Lower lobe of right lung (tissue), 2 donors: ENCODE data around the gene RGS10. TPM values are rescaled to one million over a fixed set of nuclear protein-coding genes. Genes with fewer than 3 reads are reported as not detected.
A peak's percentile ranks its signal among the peaks of the same experiment; 100 is the strongest.
"Not testable (repeated sequence)": the region's sequence is repeated elsewhere in the genome, so short reads cannot be mapped to it uniquely, and the experiment has no call there.

ENCODE experiments used
- ATAC-seq, 2 donors: fragments of 200-7000 bp; cut with Tn5 transposase; one replicate each; pipeline ENCODE4 v1.9.1; 2020 to 2022; ENCODE audit warnings: mild to moderate bottlenecking in 2 of 2, moderate library complexity in 2 of 2
- DNase-seq: peaks from one replicate; pipeline ENCODE4 v3.0.0-alpha.2; 2020
- H3K27ac ChIP-seq: fragments of 200-600 bp; one replicate; pipeline ENCODE4 v1.8.0; 2022
- H3K27me3 ChIP-seq: fragments of 200-600 bp; one replicate; pipeline ENCODE4 v1.8.0; 2022; ENCODE audit warnings: low read depth
- H3K36me3 ChIP-seq: fragments of 200-600 bp; one replicate; pipeline ENCODE4 v1.8.0; 2022; ENCODE audit warnings: mild to moderate bottlenecking
- H3K4me1 ChIP-seq: fragments of 200-600 bp; one replicate; pipeline ENCODE4 v1.8.0; 2022
- H3K4me3 ChIP-seq: fragments of 200-600 bp; one replicate; pipeline ENCODE4 v1.8.0; 2022; ENCODE audit warnings: mild to moderate bottlenecking
- H3K9me3 ChIP-seq: fragments of 200-600 bp; one replicate; pipeline ENCODE4 v1.8.0; 2022
- CTCF ChIP-seq: fragments of 200-600 bp; IDR thresholded peaks from one replicate; pipeline ENCODE4 v1.8.0; 2022; ENCODE audit warnings: antibody characterized with exemption, mild to moderate bottlenecking
- intact Hi-C: fragments of 100-400 bp; cut with DNase I; formaldehyde crosslinking; loops from one replicate; pipeline ENCODE4 v1.11.0; 2022
- total RNA-seq: library from RNA; stranded (reverse); fragmentation: NEBNext Ultra II Directional; extraction: Animal tissue kit (Norgen Biotek cat#: 25700); gene quantifications from one replicate; pipeline ENCODE4 v1.2.1, GENCODE V29; 2021
- donor health status: DM: no; HTN: yes; CAD: no; lungs with severe emphysema.

RGS10 gene
- total RNA-seq, 1 donor from 2014 or later, result 47.3 TPM

- ATAC-seq (no peak), DNase-seq (no peak)
- Histone ChIP-seq H3K27ac (no peak overlapping the region), H3K36me3 (no peaks in the 10 kb centered on the region), H3K4me1 (peaks cover 25% of the 10 kb centered on the region), H3K9me3 (no peaks in the 10 kb centered on the region), H3K27me3 (peaks cover 6% of the 10 kb centered on the region), H3K4me3 (no peak overlapping the region)
- no peak for TF ChIP-seq CTCF
- intact Hi-C loops, result no loop called here
These were observed 4.4 kb downstream of the RGS10 start for GRCh38 chr10:119537953-119538630.

- Histone ChIP-seq H3K27ac (no peak overlapping the region), H3K9me3 (no peaks in the 10 kb centered on the region), H3K4me3 (no peak overlapping the region), H3K36me3 (no peaks in the 10 kb centered on the region), H3K27me3 (no peaks in the 10 kb centered on the region), H3K4me1 (peaks cover 22% of the 10 kb centered on the region)
- TF ChIP-seq CTCF, result no peak
- DNase-seq (no peak), ATAC-seq (no peak)
- intact Hi-C loops, result no loop called here
These were observed 6.0 kb downstream of the RGS10 start for GRCh38 chr10:119536508-119537025.

GRCh38 chr10:119535837-119536507 is 6.5 kb downstream of the RGS10 start:
- H3K27ac ChIP-seq, result no peak overlapping the region
- no peak for TF ChIP-seq CTCF
- intact Hi-C loops, result no loop called here
- H3K9me3 ChIP-seq, result no peaks in the 10 kb centered on the region
- H3K36me3 ChIP-seq, result no peaks in the 10 kb centered on the region
- H3K4me3 ChIP-seq, result no peak overlapping the region
- no peaks in the 10 kb centered on the region for H3K27me3 ChIP-seq
- ATAC-seq (no peak), DNase-seq (no peak)
- peaks cover 22% of the 10 kb centered on the region for H3K4me1 ChIP-seq

- no peak for TF ChIP-seq CTCF
- H3K36me3 ChIP-seq, result no peaks in the 10 kb centered on the region
- intact Hi-C loops, result no loop called here
- no peaks in the 10 kb centered on the region for H3K27me3 ChIP-seq
- no peaks in the 10 kb centered on the region for H3K9me3 ChIP-seq
- peaks cover 21% of the 10 kb centered on the region for H3K4me1 ChIP-seq
- no peak overlapping the region for H3K27ac ChIP-seq
- ATAC-seq (no peak), DNase-seq (no peak)
- no peak overlapping the region for H3K4me3 ChIP-seq
These were observed 7.2 kb downstream of the RGS10 start for GRCh38 chr10:119535305-119535704.

- H3K36me3 ChIP-seq, result no peaks in the 10 kb centered on the region
- no peak overlapping the region for H3K4me3 ChIP-seq
- ATAC-seq (no peak), DNase-seq (no peak)
- intact Hi-C loops, result no loop called here
- peaks cover 15% of the 10 kb centered on the region for H3K4me1 ChIP-seq
- H3K27me3 ChIP-seq, result no peaks in the 10 kb centered on the region
- TF ChIP-seq CTCF, result no peak
- no peak overlapping the region for H3K27ac ChIP-seq
- H3K9me3 ChIP-seq, result no peaks in the 10 kb centered on the region
These were observed 9.0 kb downstream of the RGS10 start for GRCh38 chr10:119533473-119533872.

GRCh38 chr10:119532791-119533190 is 9.7 kb downstream of the RGS10 start:
- ATAC-seq, result peak in 1 of 2 donors; percentile 59
- H3K4me3 ChIP-seq, H3K27me3 ChIP-seq, H3K36me3 ChIP-seq, H3K27ac ChIP-seq, intact Hi-C loops, H3K9me3 ChIP-seq, DNase-seq, H3K4me1 ChIP-seq: not testable (repeated sequence)

- intact Hi-C loops, H3K27me3 ChIP-seq, DNase-seq: not testable (repeated sequence)
These were observed 10.3 kb downstream of the RGS10 start for GRCh38 chr10:119532251-119532650.

More at GRCh38 chr10:119532251-119532650, 10.3 kb downstream of the RGS10 start:
- H3K4me1 ChIP-seq, H3K4me3 ChIP-seq, H3K27ac ChIP-seq, H3K9me3 ChIP-seq, H3K36me3 ChIP-seq, ATAC-seq: not testable (repeated sequence)
